Hepatocyte (in vitro differentiated cells): ENCODE measurements around the gene DDR2.

Source experiments
- EZH2 ChIP-seq: fragments of 200-600 bp; sonication (generic); IDR thresholded peaks from 2 replicates; pipeline ENCODE4 v1.6.1; 2016; ENCODE audit warnings: antibody characterized with exemption, mild to moderate bottlenecking, borderline replicate concordance
- EZH2phosphoT487 ChIP-seq: fragments of 200-600 bp; sonication (generic); IDR thresholded peaks from one replicate; pipeline ENCODE4 v1.6.1; 2018; ENCODE audit warnings: antibody characterized with exemption, mild to moderate bottlenecking, low read depth, moderate library complexity; ENCODE audit not compliant: unreplicated experiment, severe bottlenecking
- TF ChIP-seq, protein P1 (sequence below): fragments of 200-600 bp; sonication (generic); IDR thresholded peaks from 2 replicates; pipeline ENCODE4 v1.5.1; 2016; ENCODE audit warnings: antibody characterized with exemption, mild to moderate bottlenecking; ENCODE audit not compliant: poor library complexity

DNA sequence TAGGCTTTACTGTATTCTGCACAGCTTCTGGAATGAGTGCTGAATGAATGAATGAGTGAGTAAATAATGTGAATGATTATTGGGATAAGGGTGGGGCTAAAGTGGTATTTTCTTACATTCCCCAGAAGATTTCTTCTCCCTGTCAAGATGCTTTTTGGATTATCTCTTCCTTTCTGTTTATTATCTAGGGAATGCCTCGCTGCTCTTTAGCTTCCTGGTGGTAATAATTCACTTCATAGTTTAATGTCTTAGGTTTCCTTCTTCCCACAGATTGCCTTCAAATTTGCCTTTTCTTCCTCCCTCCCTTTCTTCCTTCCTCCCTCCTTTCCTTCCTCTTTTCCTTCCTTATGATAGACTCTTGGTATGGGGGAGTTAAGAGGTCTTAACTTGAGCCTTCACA lies 24.0 kb downstream of the DDR2 start:
- TF ChIP-seq, protein P1, sequence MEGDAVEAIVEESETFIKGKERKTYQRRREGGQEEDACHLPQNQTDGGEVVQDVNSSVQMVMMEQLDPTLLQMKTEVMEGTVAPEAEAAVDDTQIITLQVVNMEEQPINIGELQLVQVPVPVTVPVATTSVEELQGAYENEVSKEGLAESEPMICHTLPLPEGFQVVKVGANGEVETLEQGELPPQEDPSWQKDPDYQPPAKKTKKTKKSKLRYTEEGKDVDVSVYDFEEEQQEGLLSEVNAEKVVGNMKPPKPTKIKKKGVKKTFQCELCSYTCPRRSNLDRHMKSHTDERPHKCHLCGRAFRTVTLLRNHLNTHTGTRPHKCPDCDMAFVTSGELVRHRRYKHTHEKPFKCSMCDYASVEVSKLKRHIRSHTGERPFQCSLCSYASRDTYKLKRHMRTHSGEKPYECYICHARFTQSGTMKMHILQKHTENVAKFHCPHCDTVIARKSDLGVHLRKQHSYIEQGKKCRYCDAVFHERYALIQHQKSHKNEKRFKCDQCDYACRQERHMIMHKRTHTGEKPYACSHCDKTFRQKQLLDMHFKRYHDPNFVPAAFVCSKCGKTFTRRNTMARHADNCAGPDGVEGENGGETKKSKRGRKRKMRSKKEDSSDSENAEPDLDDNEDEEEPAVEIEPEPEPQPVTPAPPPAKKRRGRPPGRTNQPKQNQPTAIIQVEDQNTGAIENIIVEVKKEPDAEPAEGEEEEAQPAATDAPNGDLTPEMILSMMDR: no peak
- TF ChIP-seq EZH2phosphoT487 (no peak), EZH2 (no peak)
